K562 (cell line): ENCODE measurements around the gene AGRN.

ENCODE experiments used
- KDM2B ChIP-seq: fragments of 250-450 bp; sonication (Bioruptor Pico); IDR thresholded peaks from 2 replicates; pipeline ENCODE4 v1.8.0; 2021; ENCODE audit warnings: mild to moderate bottlenecking, moderate library complexity
- SMAD3 ChIP-seq: fragments of 450-650 bp; formaldehyde crosslinking; conservative IDR thresholded peaks from 2 replicates; pipeline ENCODE4 v1.4.0; 2020; ENCODE audit warnings: mild to moderate bottlenecking
- TOE1 ChIP-seq, 2 experiments: fragments of 450-650 bp in 1 of 2; sonication (generic) in 1 of 2; formaldehyde crosslinking in 1 of 2; IDR thresholded peaks; 2 replicates each; pipeline versions ENCODE4 v1.7.1 to v1.8.0; 2016 to 2022; ENCODE audit warnings: borderline replicate concordance in 2 of 2, mild to moderate bottlenecking in 2 of 2, antibody characterized with exemption in 1 of 2, inconsistent platforms in 1 of 2, low read depth in 1 of 2, missing genetic modification reagents in 1 of 2, moderate library complexity in 1 of 2
- YY1 ChIP-seq, 3 experiments: IDR thresholded peaks; 2 replicates each; pipeline ENCODE4 v1.6.1; 2011; ENCODE audit warnings: low read length in 2 of 3, mild to moderate bottlenecking in 2 of 3, moderate library complexity in 2 of 3, borderline replicate concordance in 1 of 3, control low read depth in 1 of 3, low read depth in 1 of 3; ENCODE audit not compliant: insufficient read depth in 3 of 3, insufficient replicate concordance in 2 of 3, control insufficient read depth in 1 of 3, insufficient read length in 1 of 3; ENCODE audit errors: extremely low read depth in 1 of 3
- ZFP36 ChIP-seq: fragments of 150-350 bp; IDR thresholded peaks from 2 replicates; pipeline ENCODE4 v1.6.1; 2018; ENCODE audit warnings: low read length, low read depth; ENCODE audit not compliant: partially characterized antibody
- ZNF354B ChIP-seq: fragments of 250-450 bp; sonication (Bioruptor Pico); IDR thresholded peaks from 2 replicates; pipeline ENCODE4 v1.4.0; 2020
- TF ChIP-seq, protein P1 (sequence below), 3 experiments: IDR thresholded peaks in 2 of 3; conservative IDR thresholded peaks in 1 of 3; 2 replicates each; pipeline ENCODE4 v1.5.1; 2011 to 2012; ENCODE audit warnings: low read length in 3 of 3, mild to moderate bottlenecking in 3 of 3, control low read depth in 2 of 3, improper control_type of control experiment in 1 of 3, inconsistent platforms in 1 of 3, low read depth in 1 of 3, mixed read lengths in 1 of 3, moderate library complexity in 1 of 3; ENCODE audit not compliant: insufficient read depth in 2 of 3
- TF ChIP-seq, protein P2 (sequence below): fragments of 450-650 bp; formaldehyde crosslinking; IDR thresholded peaks from 2 replicates; pipeline ENCODE4 v1.4.0; 2022; ENCODE audit warnings: missing genetic modification characterization
- TF ChIP-seq, protein P3 (sequence below): fragments of 150-350 bp; conservative IDR thresholded peaks from 2 replicates; pipeline ENCODE4 v1.6.1; 2014; ENCODE audit warnings: low read length
- TF ChIP-seq, protein P4 (sequence below): IDR thresholded peaks from 2 replicates; pipeline ENCODE4 v1.6.1; 2012; ENCODE audit warnings: low read depth, low read length, improper control_type of control experiment, borderline replicate concordance

DNA sequence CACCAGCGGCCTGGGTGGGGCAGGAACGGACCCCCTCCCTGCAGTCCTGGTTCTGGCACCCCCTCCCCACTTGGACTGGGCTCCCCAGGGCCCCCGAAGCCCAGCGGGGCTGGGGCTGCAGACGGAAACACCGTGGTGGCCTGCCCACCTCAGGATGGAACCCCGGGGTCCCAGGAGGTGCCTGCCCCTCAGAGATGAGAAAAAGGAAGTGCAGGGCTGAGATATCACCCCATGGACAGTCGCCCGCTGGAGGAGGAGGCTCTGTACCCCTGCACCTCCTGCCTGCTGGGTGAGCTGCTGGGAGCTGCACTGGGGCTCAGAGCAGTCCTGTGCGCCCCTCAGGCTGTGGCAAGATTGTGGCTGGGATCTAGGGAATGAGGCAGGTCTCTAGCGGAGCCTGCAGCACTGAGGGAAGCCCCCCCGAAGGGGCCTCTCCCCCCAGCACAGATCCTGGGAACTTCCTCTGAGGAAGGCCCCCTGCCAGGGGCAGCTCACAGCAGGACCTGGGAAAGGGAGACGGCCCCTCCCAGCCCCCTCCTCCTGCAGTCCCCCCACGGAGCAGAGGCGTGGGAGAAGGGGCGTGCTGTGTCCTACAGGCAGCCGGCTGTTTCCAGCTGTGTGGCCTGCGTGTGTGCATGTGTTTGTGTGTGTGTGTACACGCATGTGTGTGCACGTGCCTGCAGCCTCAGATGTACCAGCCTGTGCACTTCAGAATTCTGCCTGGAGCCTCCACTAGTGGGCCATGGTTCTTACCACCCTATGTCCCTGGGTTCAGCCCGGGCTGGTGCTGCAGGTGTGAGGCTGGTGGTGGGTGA lies 6.9 kb downstream of the AGRN start:
- TF ChIP-seq SMAD3 (CRISPR knock-in tag) (no peak), ZFP36 (no peak), YY1 (IDR thresholded peaks at IDR 0.05; ENCODE audit: borderline replicate concordance in 1 of 3, control insufficient read depth in 1 of 3, extremely low read depth in 1 of 3, insufficient read depth in 3 of 3, insufficient read length in 1 of 3, insufficient replicate concordance in 2 of 3, low read depth in 1 of 3, low read length in 2 of 3) (no peak), ZNF354B (CRISPR knock-in tag) (no peak), KDM2B (CRISPR knock-in tag) (no peak), TOE1 (IDR thresholded peaks at IDR 0.05; ENCODE audit: borderline replicate concordance) (no peak), TOE1 (CRISPR knock-in tag; IDR thresholded peaks at IDR 0.05; ENCODE audit: borderline replicate concordance, low read depth) (no peak)
- TF ChIP-seq, protein P1, sequence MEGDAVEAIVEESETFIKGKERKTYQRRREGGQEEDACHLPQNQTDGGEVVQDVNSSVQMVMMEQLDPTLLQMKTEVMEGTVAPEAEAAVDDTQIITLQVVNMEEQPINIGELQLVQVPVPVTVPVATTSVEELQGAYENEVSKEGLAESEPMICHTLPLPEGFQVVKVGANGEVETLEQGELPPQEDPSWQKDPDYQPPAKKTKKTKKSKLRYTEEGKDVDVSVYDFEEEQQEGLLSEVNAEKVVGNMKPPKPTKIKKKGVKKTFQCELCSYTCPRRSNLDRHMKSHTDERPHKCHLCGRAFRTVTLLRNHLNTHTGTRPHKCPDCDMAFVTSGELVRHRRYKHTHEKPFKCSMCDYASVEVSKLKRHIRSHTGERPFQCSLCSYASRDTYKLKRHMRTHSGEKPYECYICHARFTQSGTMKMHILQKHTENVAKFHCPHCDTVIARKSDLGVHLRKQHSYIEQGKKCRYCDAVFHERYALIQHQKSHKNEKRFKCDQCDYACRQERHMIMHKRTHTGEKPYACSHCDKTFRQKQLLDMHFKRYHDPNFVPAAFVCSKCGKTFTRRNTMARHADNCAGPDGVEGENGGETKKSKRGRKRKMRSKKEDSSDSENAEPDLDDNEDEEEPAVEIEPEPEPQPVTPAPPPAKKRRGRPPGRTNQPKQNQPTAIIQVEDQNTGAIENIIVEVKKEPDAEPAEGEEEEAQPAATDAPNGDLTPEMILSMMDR (IDR thresholded peaks at IDR 0.05 in 2 of 3, conservative IDR thresholded peaks at IDR 0.05 in 1 of 3; ENCODE audit: insufficient read depth in 2 of 3, low read depth in 1 of 3, low read length in 3 of 3), result no peak
- TF ChIP-seq, protein P2, sequence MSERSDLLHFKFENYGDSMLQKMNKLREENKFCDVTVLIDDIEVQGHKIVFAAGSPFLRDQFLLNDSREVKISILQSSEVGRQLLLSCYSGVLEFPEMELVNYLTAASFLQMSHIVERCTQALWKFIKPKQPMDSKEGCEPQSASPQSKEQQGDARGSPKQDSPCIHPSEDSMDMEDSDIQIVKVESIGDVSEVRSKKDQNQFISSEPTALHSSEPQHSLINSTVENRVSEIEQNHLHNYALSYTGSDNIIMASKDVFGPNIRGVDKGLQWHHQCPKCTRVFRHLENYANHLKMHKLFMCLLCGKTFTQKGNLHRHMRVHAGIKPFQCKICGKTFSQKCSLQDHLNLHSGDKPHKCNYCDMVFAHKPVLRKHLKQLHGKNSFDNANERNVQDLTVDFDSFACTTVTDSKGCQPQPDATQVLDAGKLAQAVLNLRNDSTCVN (CRISPR knock-in tag), result no peak
- TF ChIP-seq, protein P3, sequence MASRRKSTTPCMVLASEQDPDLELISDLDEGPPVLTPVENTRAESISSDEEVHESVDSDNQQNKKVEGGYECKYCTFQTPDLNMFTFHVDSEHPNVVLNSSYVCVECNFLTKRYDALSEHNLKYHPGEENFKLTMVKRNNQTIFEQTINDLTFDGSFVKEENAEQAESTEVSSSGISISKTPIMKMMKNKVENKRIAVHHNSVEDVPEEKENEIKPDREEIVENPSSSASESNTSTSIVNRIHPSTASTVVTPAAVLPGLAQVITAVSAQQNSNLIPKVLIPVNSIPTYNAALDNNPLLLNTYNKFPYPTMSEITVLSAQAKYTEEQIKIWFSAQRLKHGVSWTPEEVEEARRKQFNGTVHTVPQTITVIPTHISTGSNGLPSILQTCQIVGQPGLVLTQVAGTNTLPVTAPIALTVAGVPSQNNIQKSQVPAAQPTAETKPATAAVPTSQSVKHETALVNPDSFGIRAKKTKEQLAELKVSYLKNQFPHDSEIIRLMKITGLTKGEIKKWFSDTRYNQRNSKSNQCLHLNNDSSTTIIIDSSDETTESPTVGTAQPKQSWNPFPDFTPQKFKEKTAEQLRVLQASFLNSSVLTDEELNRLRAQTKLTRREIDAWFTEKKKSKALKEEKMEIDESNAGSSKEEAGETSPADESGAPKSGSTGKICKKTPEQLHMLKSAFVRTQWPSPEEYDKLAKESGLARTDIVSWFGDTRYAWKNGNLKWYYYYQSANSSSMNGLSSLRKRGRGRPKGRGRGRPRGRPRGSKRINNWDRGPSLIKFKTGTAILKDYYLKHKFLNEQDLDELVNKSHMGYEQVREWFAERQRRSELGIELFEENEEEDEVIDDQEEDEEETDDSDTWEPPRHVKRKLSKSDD, result no peak
- TF ChIP-seq, protein P4, sequence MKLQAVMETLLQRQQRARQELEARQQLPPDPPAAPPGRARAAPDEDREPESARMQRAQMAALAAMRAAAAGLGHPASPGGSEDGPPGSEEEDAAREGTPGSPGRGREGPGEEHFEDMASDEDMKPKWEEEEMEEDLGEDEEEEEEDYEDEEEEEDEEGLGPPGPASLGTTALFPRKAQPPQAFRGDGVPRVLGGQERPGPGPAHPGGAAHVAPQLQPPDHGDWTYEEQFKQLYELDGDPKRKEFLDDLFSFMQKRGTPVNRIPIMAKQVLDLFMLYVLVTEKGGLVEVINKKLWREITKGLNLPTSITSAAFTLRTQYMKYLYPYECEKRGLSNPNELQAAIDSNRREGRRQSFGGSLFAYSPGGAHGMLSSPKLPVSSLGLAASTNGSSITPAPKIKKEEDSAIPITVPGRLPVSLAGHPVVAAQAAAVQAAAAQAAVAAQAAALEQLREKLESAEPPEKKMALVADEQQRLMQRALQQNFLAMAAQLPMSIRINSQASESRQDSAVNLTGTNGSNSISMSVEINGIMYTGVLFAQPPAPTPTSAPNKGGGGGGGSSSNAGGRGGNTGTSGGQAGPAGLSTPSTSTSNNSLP, result no peak
